Calu3 (cell line): ENCODE data around the gene SOHLH1. TPM values are rescaled to one million over a fixed set of nuclear protein-coding genes. Genes with fewer than 3 reads are reported as not detected.

Experiments
- BruUV-seq: library from RNA; stranded (reverse); fragments of 400-500 nt; replicated peaks from 2 replicates; lab custom pipeline; 2021; lab: Mats Ljungman, UMichigan
- CTCF ChIA-PET: fragments of 300-600 bp; sonication (Branson Sonifier 250); formaldehyde crosslinking; loops from one replicate; lab custom pipeline; 2022; ENCODE audit warnings: antibody characterized with exemption; lab: Charles Lee
- DNase-seq: peaks from one replicate; pipeline ENCODE4 v3.0.0; 2022
- H3K27ac Mint-ChIP-seq: one replicate; pipeline ENCODE4 v1.8.0; 2022; ENCODE audit warnings: mixed read lengths; ENCODE audit not compliant: unreplicated experiment
- H3K27me3 Mint-ChIP-seq: one replicate; pipeline ENCODE4 v1.8.0; 2022; ENCODE audit warnings: mixed read lengths; ENCODE audit not compliant: unreplicated experiment
- H3K36me3 Mint-ChIP-seq: one replicate; pipeline ENCODE4 v1.8.0; 2022; ENCODE audit warnings: mild to moderate bottlenecking, moderate library complexity, mixed read lengths; ENCODE audit not compliant: insufficient read depth, unreplicated experiment
- H3K4me1 Mint-ChIP-seq: one replicate; pipeline ENCODE4 v1.8.0; 2022; ENCODE audit warnings: mild to moderate bottlenecking, low read depth, mixed read lengths; ENCODE audit not compliant: unreplicated experiment
- H3K4me3 Mint-ChIP-seq: one replicate; pipeline ENCODE4 v1.8.0; 2022; ENCODE audit warnings: mild to moderate bottlenecking, low read depth, moderate library complexity, mixed read lengths; ENCODE audit not compliant: unreplicated experiment
- H3K9me3 Mint-ChIP-seq: one replicate; pipeline ENCODE4 v1.8.0; 2022; ENCODE audit warnings: low read depth, mixed read lengths; ENCODE audit not compliant: unreplicated experiment
- CTCF ChIP-seq: fragments of 200-600 bp; IDR thresholded peaks from one replicate; pipeline ENCODE4 v1.8.0; 2022; ENCODE audit warnings: antibody characterized with exemption; ENCODE audit not compliant: unreplicated experiment
- intact Hi-C: fragments of 100-400 bp; cut with micrococcal nuclease; formaldehyde crosslinking; loops from one replicate; pipeline ENCODE4 v1.10.0; 2022; ENCODE audit not compliant: unreplicated experiment
- total RNA-seq: library from RNA; stranded (reverse); gene quantifications from 2 replicates; pipeline ENCODE4 v1.2.3, GENCODE V29; 2022

The SOHLH1 gene
- total RNA-seq, 1 experiment from 2014 or later: not detected

- CTCF ChIA-PET: interaction anchor here (0.6 kb wide), 1 partner anchor 1022 kb away, joined by 3 read pairs; no protein-coding TSS in a partner anchor
- Mint-ChIP-seq H3K27ac (no peak overlapping the region), H3K4me3 (no peak overlapping the region), H3K27me3 (peaks cover 34% of the 10 kb centered on the region), H3K4me1 (no peaks in the 10 kb centered on the region), H3K9me3 (no peaks in the 10 kb centered on the region), H3K36me3 (no peaks in the 10 kb centered on the region)
- BruUV-seq: no TSS peak
- intact Hi-C loops: no loop called here
- no peak for DNase-seq
- no peak for TF ChIP-seq CTCF
Observed at GRCh38 chr9:135689011-135689410, 10.3 kb downstream of the SOHLH1 start.

GRCh38 chr9:135687216-135687615 lies 12.1 kb downstream of the SOHLH1 start:
- peaks cover 29% of the 10 kb centered on the region for H3K27me3 Mint-ChIP-seq
- no peak for TF ChIP-seq CTCF
- H3K4me1 Mint-ChIP-seq: no peaks in the 10 kb centered on the region
- no peak overlapping the region for H3K4me3 Mint-ChIP-seq
- CTCF ChIA-PET: no interaction called here
- no peaks in the 10 kb centered on the region for H3K9me3 Mint-ChIP-seq
- DNase-seq: no peak
- intact Hi-C loops: no loop called here
- BruUV-seq: no TSS peak
- no peaks in the 10 kb centered on the region for H3K36me3 Mint-ChIP-seq
- no peak overlapping the region for H3K27ac Mint-ChIP-seq

GRCh38 chr9:135684691-135685090 lies 14.6 kb downstream of the SOHLH1 start:
- Mint-ChIP-seq H3K27me3 (peaks cover 38% of the 10 kb centered on the region), H3K4me1 (no peaks in the 10 kb centered on the region), H3K4me3 (no peak overlapping the region), H3K9me3 (no peaks in the 10 kb centered on the region), H3K36me3 (peaks cover 5% of the 10 kb centered on the region), H3K27ac (no peak overlapping the region)
- no peak for TF ChIP-seq CTCF
- intact Hi-C loops: no loop called here
- CTCF ChIA-PET: no interaction called here
- no peak for DNase-seq
- no TSS peak for BruUV-seq

- no peak for TF ChIP-seq CTCF
- BruUV-seq: no TSS peak
- H3K4me1 Mint-ChIP-seq: no peaks in the 10 kb centered on the region
- H3K9me3 Mint-ChIP-seq: no peaks in the 10 kb centered on the region
- H3K4me3 Mint-ChIP-seq: no peak overlapping the region
- peaks cover 32% of the 10 kb centered on the region for H3K27me3 Mint-ChIP-seq
- H3K36me3 Mint-ChIP-seq: peaks cover 5% of the 10 kb centered on the region
- DNase-seq: no peak
- no peak overlapping the region for H3K27ac Mint-ChIP-seq
- intact Hi-C loops: no loop called here
- CTCF ChIA-PET: no interaction called here
Observed at GRCh38 chr9:135683401-135684034, 15.8 kb downstream of the SOHLH1 start.
